Epithelial cell of esophagus (primary cell): ENCODE data around the gene DMBX1.

Source experiments
- DNase-seq: peaks from one replicate; pipeline ENCODE4 v3.0.0; 2010; ENCODE audit warnings: low read depth
- H3K4me3 ChIP-seq: 2 replicates; pipeline ENCODE4 v1.5.1; 2011; ENCODE audit warnings: mild to moderate bottlenecking, low read length, control low read depth
- TF ChIP-seq, protein P1 (sequence below): IDR thresholded peaks from 2 replicates; pipeline ENCODE4 v1.5.1; 2011; ENCODE audit warnings: low read depth, mild to moderate bottlenecking, low read length, control low read depth, inconsistent platforms; ENCODE audit not compliant: insufficient read depth; ENCODE audit errors: missing control alignments

Gene DMBX1

DNA sequence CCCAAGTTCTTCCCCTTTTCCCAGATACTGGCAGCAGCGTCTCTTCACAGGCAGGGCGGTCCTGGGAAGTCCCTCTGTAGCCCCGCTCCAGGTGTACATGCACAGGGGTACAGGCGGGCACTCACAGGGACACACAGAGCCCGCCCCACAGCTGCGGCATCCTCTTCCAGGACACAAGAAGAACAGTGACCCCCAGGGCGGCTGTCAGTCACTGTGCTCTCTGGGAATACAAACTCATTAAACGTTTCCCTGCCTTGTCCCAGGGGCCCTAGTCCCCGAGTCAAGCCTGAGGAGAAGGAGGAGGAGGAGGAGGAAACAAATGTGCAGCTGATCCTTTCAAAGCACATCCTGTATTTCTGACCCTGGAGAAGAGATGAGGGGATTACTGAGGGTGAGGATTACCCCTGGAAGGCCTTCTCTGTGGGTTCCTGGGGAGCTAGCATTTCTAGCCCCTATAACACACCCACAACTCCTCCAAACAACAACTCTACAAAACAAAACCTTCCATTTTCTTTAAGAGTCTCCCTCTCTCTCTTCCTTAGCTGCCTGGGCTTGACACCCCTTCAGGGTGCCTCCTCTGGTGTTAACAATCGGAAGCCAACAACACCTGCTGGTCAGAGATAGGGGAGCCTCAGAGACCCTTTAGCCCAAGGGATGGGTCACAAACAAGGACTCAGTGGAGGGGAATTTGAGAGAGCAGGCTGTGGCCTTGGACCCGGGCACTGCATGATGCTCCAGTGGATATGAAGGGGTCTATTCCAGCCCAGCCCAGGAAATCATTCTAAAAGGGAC, 28.4 kb upstream of the DMBX1 start:
- TF ChIP-seq, protein P1, sequence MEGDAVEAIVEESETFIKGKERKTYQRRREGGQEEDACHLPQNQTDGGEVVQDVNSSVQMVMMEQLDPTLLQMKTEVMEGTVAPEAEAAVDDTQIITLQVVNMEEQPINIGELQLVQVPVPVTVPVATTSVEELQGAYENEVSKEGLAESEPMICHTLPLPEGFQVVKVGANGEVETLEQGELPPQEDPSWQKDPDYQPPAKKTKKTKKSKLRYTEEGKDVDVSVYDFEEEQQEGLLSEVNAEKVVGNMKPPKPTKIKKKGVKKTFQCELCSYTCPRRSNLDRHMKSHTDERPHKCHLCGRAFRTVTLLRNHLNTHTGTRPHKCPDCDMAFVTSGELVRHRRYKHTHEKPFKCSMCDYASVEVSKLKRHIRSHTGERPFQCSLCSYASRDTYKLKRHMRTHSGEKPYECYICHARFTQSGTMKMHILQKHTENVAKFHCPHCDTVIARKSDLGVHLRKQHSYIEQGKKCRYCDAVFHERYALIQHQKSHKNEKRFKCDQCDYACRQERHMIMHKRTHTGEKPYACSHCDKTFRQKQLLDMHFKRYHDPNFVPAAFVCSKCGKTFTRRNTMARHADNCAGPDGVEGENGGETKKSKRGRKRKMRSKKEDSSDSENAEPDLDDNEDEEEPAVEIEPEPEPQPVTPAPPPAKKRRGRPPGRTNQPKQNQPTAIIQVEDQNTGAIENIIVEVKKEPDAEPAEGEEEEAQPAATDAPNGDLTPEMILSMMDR: no peak
- H3K4me3 ChIP-seq: no peak overlapping the region
- DNase-seq: no peak

DNA sequence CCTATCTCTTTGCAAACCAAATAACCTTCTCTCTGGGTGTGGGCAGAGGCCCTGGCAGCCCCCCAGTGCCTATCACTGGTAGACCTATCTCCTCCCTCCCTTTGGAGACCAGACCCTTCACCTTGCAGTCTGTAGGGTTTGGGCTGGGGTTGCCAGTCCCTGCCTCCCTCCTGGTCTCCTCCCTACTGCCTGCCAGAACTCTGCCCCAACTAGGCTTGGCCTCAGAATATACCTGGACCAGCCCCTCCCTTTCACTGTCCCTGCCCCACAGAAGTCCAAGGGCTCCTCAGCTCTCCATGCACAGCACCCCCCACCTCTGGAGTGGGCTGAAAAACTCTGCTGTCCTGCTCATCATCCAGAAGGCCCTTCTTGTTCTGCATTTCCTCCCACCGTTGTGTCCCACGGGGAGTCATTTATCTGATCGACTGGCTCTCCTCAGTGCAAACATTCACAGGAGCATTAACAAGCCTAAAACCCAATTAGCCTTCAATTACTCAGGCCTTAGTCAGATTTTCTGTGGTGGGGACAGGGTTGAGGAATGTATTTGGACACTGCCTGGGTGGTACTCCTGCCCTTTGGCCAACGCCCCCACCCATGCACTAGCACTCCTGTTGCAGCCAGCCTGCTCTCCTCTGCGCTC, 27.7 kb upstream of the DMBX1 start:
- TF ChIP-seq, protein P1: no peak
- no peak for DNase-seq
- H3K4me3 ChIP-seq: no peak overlapping the region

DNA sequence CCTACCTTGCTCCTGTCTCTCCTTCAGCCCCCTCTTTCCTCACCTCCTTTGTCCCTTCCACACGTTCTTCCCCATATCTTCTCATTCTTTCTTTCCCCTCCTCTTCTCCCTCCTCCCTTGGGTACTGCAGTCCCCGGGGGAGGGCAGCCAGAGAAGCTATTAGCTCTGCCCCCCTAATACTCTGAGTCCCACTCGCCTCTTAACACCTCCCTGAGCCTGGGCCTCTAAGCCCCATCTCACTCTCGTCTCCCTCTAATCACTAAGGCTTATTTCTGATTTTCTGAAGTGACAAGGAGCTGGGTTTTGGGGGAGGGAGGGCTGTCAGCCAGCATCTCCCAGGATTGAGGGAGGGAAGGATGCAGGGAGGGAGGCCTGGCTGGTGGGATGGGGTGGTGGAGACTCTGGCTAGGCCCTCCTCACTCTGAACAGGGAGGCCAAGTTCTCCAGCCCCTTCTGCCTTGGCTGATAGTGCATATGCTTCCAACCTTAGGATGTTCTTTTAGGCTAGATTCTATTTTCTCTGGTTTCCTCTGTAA, 25.6 kb upstream of the DMBX1 start:
- TF ChIP-seq, protein P1: no peak
- H3K4me3 ChIP-seq: no peak overlapping the region
- DNase-seq: no peak

DNA sequence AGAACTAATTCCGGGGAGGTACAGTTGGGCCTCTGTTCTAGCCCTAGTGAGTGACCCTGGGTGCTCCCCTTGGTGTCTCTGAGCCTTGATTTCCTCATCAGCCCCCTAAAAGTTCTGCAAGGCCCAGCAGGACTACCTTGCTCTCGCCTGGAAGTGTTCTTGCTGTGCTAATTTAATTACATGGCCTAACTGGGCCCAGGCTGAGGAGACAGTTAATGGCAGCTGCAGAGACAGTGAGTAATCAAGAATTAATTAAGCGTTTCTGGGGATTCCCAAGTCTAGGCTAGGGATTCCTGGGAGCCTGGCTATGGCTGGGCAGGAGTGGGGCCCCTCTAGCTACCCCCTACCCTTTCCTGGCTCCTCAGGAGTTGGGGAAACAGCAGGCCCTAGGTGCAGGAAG, 24.7 kb upstream of the DMBX1 start:
- DNase-seq: no peak
- H3K4me3 ChIP-seq: no peak overlapping the region
- TF ChIP-seq, protein P1: no peak

DNA sequence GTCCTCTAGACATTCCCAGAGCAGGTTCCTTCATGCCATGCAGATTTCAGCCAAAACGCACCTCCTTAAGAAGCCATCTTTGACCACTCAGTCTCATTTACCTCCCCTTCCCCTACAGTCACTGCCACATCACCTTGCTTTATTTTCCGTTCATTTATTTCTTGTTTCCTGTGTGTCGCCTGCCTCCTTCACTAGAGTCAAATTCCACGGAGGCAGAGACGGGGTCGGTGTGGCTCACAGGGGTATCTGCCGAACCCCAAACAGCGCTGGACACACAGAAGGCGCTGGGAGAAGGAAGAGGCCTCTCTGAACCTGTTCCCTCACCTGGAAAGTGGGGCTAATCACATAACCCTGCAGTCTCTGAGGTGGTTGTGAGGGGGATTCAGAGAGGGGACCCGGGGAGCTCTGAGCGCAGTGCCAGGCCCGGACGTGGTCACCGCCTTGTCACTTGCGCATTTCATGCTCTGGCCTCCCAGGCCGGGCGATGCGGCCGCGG, 23.6 kb upstream of the DMBX1 start:
- H3K4me3 ChIP-seq: no peak overlapping the region
- no peak for DNase-seq

DNA sequence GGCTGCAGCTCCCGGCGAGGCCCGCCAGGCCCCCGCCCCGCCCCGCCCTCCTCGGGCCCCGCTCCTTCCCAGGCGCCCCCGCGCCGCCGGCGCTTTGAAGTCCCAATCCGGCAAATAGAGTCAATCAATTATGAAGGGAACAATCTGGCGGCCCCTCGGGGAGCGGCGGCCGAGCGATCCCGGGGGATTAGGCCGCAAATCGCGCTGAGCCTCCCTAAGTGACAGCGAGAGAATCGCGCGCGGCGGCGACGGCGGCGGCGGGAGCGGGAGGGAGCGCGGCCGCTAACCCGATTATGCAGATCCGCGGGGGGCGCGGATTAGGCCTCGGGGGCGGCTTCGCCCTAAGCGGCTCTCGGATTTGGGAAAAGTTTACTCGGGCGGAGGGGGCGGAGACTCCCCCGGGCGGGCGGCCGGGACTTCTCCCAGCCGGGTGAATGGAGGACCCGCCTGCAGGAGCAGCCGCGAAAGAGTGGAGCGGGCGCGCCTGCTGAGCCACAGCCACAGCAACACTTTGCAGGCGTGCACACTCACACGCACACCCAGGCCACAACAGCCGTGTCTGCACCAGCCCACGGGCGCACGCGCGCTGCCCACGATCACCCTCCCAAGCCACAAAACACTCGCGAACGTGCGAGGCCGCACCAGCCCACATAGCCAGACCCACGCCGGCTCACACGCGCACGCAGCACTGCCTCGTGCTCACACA, 23.0 kb upstream of the DMBX1 start:
- peak overlapping the region; percentile 27 for H3K4me3 ChIP-seq
- TF ChIP-seq, protein P1: no peak
- DNase-seq: peak; percentile 11

More for the DNA sequence above, 23.6 kb upstream of the DMBX1 start:
- TF ChIP-seq, protein P1: no peak
